ENCODE measurements around the gene WNT1.

WNT1 gene

GRCh38 chr12:49012739-49013138 lies 34.6 kb downstream of the WNT1 start:
- no peak for DNase-seq

- no peak for DNase-seq
These were observed 35.3 kb downstream of the WNT1 start for GRCh38 chr12:49013428-49013827.

GRCh38 chr12:49014547-49014946 lies 36.4 kb downstream of the WNT1 start:
- no peak for DNase-seq

GRCh38 chr12:49015196-49015595 lies 37.1 kb downstream of the WNT1 start:
- no peak for DNase-seq

- DNase-seq = no peak
These were observed 39.8 kb downstream of the WNT1 start for GRCh38 chr12:49017891-49018260.

- peak; percentile 81 to 95 (median 90) for DNase-seq
These were observed 40.4 kb downstream of the WNT1 start, which contains the start of gene PRKAG1 for GRCh38 chr12:49018261-49019119. PRKAG1 (minus strand) TSS chr12:49018776; CDS start chr12:49018740, 36 bp downstream.

- DNase-seq = no peak
These were observed 41.0 kb downstream of the WNT1 start for GRCh38 chr12:49019120-49019430.

GRCh38 chr12:49019443-49020324 lies 41.6 kb downstream of the WNT1 start:
- no peak for DNase-seq

GRCh38 chr12:49020441-49020840 lies 42.3 kb downstream of the WNT1 start:
- DNase-seq = no peak

GRCh38 chr12:49021292-49021915 lies 43.3 kb downstream of the WNT1 start:
- no peak for DNase-seq

- no peak for DNase-seq
These were observed 44.5 kb downstream of the WNT1 start for GRCh38 chr12:49022558-49023178.

- no peak for DNase-seq
These were observed 45.7 kb downstream of the WNT1 start for GRCh38 chr12:49023812-49024211.

- no peak for DNase-seq
These were observed 46.4 kb downstream of the WNT1 start for GRCh38 chr12:49024543-49024942.

- DNase-seq = no peak
These were observed 47.3 kb downstream of the WNT1 start for GRCh38 chr12:49025463-49025862.

- DNase-seq = no peak
These were observed 48.0 kb downstream of the WNT1 start for GRCh38 chr12:49026101-49026500.

- no peak for DNase-seq
These were observed 48.8 kb downstream of the WNT1 start for GRCh38 chr12:49026678-49027480.

- DNase-seq = no peak
These were observed 49.9 kb downstream of the WNT1 start for GRCh38 chr12:49027846-49028555.

- DNase-seq = no peak
These were observed 50.6 kb downstream of the WNT1 start for GRCh38 chr12:49028666-49029275.

- no peak for DNase-seq
These were observed 52.0 kb downstream of the WNT1 start for GRCh38 chr12:49030119-49030518.

GRCh38 chr12:49030714-49031572 lies 52.8 kb downstream of the WNT1 start:
- no peak for DNase-seq

All from activated CD4-positive, CD25-positive, alpha-beta regulatory T cell (primary cell).